ENCODE results near the gene HOXB2. TPM values are rescaled to one million over a fixed set of nuclear protein-coding genes. Genes with fewer than 3 reads are reported as not detected.

HOXB2 gene
- polyA plus RNA-seq, 3 donors, result 5.0 to 33.9 (median 24.3) TPM

- 18% methylated on average over 7 of the region's 7 CpGs for WGBS, 3 donors
- H3K27ac ChIP-seq (ENCODE audit: low read depth, low read length), result no peak overlapping the region
Measured at GRCh38 chr17:48582750-48583069, 37.8 kb upstream of the HOXB2 start.

DNA sequence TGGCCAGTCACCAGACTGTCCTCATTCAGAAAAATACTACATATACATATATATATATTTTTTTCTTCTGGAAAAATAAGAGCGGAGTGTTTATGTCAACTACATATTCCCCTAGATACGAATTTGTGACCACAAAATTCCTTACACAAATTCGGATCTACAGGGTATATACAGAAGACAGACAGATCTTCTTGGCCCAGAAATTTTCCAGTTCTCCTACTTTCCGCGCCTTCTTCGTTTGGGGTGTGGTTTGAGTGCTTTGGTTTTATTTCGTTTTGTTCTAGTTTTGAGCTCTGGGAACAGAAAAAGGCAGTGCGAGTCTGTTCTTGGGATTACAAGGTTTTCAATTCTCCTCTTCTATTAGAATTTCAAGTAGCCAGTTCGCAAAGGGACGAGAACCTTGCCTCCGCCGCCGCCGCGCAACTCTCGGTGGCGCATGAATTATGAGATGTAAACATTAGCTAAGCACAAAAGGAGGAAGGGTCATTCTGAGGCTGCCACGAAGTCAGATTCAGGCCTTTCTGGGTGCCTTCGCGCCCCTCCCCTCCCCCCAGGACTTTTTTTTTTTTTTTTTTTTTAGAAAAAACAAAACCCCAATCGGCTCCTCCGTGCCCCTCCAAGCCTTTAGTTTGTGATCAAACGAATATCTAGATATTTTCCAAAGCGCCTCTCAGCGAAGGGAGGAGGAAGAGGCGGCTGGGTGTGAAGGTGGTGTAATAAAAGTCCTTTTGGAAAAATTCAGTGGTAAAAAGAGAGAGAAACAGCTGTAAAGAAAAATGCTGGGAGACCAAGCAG lies 35.0 kb upstream of the HOXB2 start:
- H3K27ac ChIP-seq (ENCODE audit: low read depth, low read length), result peak overlapping the region; percentile 49
- 19 to 43% (median 35%) methylated on average over 26 of the region's 26 CpGs for WGBS, 3 donors

- WGBS, 3 donors, result 21 to 36% (median 32%) methylated on average over 7 of the region's 7 CpGs
- no peak overlapping the region for H3K27ac ChIP-seq (ENCODE audit: low read depth, low read length)
Measured at GRCh38 chr17:48579471-48579759, 34.5 kb upstream of the HOXB2 start.

- 9 to 17% (median 11%) methylated on average over 42 to 43 of the region's 43 CpGs for WGBS, 3 donors
- H3K27ac ChIP-seq (ENCODE audit: low read depth, low read length), result peak overlapping the region; percentile 74
Measured at GRCh38 chr17:48578616-48579470, 33.9 kb upstream of the HOXB2 start.

DNA sequence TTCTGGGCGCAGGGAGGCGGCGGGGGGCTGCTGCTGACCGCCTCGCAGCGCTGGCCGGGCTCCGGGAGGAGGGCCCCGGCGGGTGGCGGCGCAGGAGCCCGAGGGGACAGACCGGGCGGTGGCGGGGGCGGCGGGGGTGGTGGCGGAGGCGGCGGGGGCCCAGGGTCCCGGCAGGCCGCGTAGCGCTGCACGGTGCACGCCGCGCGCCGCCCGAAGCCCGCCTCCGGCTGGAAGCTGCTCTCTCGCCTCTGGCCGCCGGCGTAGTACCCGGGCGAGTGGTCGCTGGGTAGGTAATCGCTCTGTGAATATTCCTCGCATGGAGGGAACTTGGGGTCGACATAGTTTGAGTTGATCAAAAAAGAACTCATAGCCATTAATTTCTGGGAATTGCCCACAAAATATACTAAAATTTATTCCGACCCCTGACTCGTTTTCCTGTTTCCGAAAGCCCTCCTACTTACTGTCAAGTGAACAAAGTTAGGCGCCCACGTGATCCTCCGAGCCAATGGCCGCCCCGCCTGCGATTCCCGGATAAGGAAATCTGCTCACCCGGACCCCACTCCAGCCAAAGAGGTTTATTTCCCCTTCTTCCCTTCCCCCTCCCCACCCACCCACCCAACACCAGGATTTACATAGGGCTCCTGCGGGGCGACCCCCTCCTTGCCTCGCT lies 33.2 kb upstream of the HOXB2 start, which contains the start of gene HOXB4:
HOXB4 (minus strand) TSS at position 405 of the 670 bp plus-strand sequence; CDS start at position 374, 31 bp downstream.
- WGBS, 3 donors, result 1 to 2% (median 1%) methylated on average over 38 to 58 of the region's 58 CpGs
- peak within 1 kb of the TSS; percentile 74 for H3K27ac ChIP-seq (ENCODE audit: low read depth, low read length)

- peak overlapping the region; percentile 49 for H3K27ac ChIP-seq (ENCODE audit: low read depth, low read length)
- WGBS, 3 donors, result 1 to 3% (median 1%) methylated on average over 19 of the region's 19 CpGs
Measured at GRCh38 chr17:48577330-48577945, 32.5 kb upstream of the HOXB2 start.

DNA sequence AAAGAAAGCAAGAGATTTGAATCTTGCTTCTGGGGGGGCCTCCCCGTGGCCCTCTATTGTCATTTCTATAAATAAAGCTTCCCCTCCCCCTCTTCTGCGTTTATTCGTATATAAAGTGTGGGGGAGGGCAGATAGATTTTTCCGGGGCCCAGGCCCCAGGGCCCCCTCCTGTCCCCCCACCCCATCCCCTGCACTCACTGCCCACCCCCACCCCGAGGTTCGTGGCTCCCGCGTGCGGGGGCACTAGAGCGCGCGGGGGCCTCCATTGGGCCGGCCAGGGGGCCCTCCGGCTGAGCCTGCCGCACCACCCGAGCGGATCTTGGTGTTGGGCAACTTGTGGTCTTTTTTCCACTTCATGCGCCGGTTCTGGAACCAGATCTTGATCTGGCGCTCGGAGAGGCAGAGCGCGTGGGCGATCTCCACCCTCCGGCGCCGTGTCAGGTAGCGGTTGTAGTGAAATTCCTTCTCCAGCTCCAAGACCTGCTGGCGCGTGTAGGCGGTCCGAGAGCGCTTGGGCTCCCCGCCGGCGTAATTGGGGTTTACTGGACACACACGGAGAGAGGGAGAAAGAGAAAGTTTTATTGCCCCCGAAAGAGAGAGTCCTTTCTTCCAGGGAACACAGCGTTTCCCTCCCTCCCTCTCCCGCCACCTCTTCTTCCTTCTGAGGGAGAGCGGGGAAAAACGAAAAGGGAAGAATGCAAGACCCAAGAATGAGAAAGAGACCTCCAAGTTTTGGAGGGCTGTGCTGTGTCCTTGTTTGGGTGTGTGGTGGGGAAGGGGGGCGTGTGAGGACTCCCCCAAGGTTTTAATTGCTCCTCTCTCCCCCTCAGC lies 31.8 kb upstream of the HOXB2 start:
- WGBS, 3 donors, result 6 to 10% (median 8%) methylated on average over 42 to 43 of the region's 43 CpGs

GRCh38 chr17:48575673-48576478 lies 31.0 kb upstream of the HOXB2 start:
- peak overlapping the region; percentile 11 for H3K27ac ChIP-seq (ENCODE audit: low read depth, low read length)
- WGBS, 3 donors, result 14 to 26% (median 18%) methylated on average over 22 of the region's 22 CpGs

More for the DNA sequence above, 31.8 kb upstream of the HOXB2 start:
- peak overlapping the region; percentile 49 for H3K27ac ChIP-seq (ENCODE audit: low read depth, low read length)

- H3K27ac ChIP-seq (ENCODE audit: low read depth, low read length), result peak overlapping the region; percentile 40
- WGBS, 3 donors, result 23 to 54% (median 54%) methylated on average over 7 of the region's 7 CpGs
Measured at GRCh38 chr17:48575066-48575582, 30.2 kb upstream of the HOXB2 start.

DNA sequence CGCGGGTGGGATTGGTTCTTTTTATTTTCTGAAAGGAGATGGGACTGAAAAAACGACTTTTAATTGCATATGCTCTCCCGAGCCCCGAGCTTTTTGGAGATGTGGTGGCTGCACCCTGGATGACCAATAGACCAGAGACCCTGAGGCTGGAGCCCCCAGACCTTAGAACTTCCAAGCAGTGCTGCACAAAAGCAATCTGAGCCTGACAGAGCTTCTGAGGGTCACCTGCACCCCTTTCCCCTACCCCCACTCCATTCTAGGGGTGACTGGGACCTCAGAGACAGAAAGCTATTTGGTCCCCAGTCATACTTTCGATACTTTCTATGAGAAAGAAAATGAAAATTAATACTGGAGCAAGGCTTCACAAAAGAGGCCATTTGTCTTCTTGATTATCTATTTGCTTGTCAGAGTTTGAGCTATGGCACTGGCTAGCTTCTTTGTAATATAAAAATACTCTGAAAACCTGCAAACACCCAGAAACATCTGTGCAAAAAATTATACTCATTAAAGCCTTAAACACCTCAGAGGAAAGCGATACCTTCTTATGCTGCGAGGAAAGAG lies 29.7 kb upstream of the HOXB2 start:
- H3K27ac ChIP-seq (ENCODE audit: low read depth, low read length), result peak overlapping the region; percentile 40
- WGBS, 3 donors, result 22 to 63% (median 61%) methylated on average over 8 of the region's 8 CpGs

DNA sequence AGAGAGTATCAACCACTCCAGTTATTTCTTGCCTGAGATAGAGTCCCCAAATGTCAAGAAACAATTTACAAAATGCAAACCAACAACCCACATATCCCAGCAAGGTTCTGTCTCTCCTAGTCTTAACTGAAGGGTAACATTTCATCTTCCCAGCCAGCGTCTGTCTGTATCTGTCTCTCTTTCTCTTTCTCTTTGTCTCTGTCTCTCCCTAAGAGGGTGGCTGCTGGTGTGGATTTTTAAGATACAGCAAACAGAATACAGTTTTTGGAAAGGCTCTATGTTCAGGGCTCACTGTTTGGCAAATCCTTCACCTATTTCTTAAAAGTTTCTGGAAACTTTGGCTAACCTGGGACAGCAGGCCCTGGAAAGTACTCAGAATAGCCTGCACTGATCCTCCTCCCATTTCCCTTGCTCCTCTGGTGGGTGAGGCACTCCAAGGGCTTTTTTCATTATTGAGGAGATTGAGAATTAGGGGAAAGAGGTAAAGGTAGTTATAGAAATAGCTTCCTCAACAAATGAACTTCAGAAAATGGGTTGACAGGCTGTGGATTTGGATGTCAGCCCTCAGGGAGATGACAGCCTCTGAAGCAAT lies 27.0 kb upstream of the HOXB2 start:
- H3K27ac ChIP-seq (ENCODE audit: low read depth, low read length), result peak overlapping the region; percentile 32
- WGBS, 3 donors, result 53 to 62% (median 59%) methylated on average over 1 of the region's 1 CpG

- peak overlapping the region; percentile 33 for H3K27ac ChIP-seq (ENCODE audit: low read depth, low read length)
- 10 to 48% (median 41%) methylated on average over 26 of the region's 26 CpGs for WGBS, 3 donors
Measured at GRCh38 chr17:48571024-48571818, 26.3 kb upstream of the HOXB2 start.

GRCh38 chr17:48570325-48571023 lies 25.6 kb upstream of the HOXB2 start:
- 15 to 39% (median 24%) methylated on average over 19 of the region's 19 CpGs for WGBS, 3 donors
- peak overlapping the region; percentile 47 for H3K27ac ChIP-seq (ENCODE audit: low read depth, low read length)

DNA sequence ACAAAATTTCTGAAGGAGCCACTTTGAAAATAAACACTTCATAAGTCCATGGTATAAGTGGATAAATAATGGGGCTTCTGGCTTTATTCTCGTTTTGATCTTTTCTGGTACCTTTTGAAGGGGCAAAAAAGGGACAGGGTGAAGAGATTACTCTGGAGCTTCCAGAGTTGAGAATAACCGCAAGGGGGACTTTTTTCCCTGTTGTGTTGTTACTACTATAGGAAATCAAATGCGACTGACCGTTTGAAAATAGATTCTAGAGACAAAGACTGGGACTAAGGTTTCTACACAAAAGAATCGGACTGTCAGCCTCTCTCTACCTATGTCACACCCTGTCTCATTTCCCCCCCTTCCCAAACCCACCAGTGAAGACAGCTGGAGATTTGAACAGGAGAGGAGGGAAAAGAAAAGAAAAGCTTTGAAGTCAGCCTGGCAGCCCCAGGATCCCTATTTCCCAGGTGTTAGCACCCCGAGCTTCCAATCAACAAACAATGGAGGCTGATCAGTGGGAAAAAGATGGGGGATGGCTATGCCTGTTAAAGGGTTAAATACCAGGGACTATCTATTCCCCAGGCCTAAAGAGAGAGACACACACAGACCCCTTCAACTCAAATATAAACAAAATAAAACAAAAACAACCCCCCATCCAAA lies 24.9 kb upstream of the HOXB2 start:
- 21 to 56% (median 51%) methylated on average over 6 of the region's 6 CpGs for WGBS, 3 donors
- peak overlapping the region; percentile 47 for H3K27ac ChIP-seq (ENCODE audit: low read depth, low read length)

- H3K27ac ChIP-seq (ENCODE audit: low read depth, low read length), result no peak overlapping the region
- 15 to 45% (median 39%) methylated on average over 3 of the region's 3 CpGs for WGBS, 3 donors
Measured at GRCh38 chr17:48569240-48569582, 24.3 kb upstream of the HOXB2 start.
